Tibial nerve (tissue), 4 donors: ENCODE results near the gene PIGQ. TPM values are rescaled to one million over a fixed set of nuclear protein-coding genes. Genes with fewer than 3 reads are reported as not detected.

Experiments
- DNase-seq, 2 donors: peaks; one replicate each; pipeline ENCODE4 v3.0.0-alpha.2; 2019; ENCODE audit warnings: low spot score in 2 of 2
- H3K27ac ChIP-seq, 4 donors: fragments of 200-600 bp; sonication (generic) in 3 of 4; one replicate each; pipeline ENCODE4 v1.5.1; 2017 to 2019; ENCODE audit warnings: mild to moderate bottlenecking in 1 of 4
- H3K27me3 ChIP-seq, 2 donors: fragments of 200-600 bp; sonication (generic) in 1 of 2; one replicate each; pipeline versions ENCODE4 v1.5.1 to v1.6.0; 2017 to 2019
- H3K36me3 ChIP-seq, 3 donors: fragments of 200-600 bp; sonication (generic); one replicate each; pipeline ENCODE4 v1.5.1; 2018 to 2019
- H3K4me1 ChIP-seq, 4 donors: fragments of 200-600 bp; sonication (generic) in 3 of 4; one replicate each; pipeline ENCODE4 v1.5.1; 2017 to 2019
- H3K4me3 ChIP-seq, 4 donors: fragments of 200-600 bp; sonication (generic) in 3 of 4; one replicate each; pipeline ENCODE4 v1.5.1; 2017 to 2019; ENCODE audit warnings: mild to moderate bottlenecking in 1 of 4, moderate library complexity in 1 of 4
- H3K9me3 ChIP-seq, 4 donors: fragments of 200-600 bp; sonication (generic) in 3 of 4; one replicate each; pipeline ENCODE4 v1.5.1; 2017 to 2019
- CTCF ChIP-seq, 5 experiments: fragments of 200-600 bp in 3 of 5; fragments of 450-650 bp in 2 of 5; sonication (generic) in 3 of 5; IDR thresholded peaks; one replicate each; pipeline ENCODE4 v1.5.1; 2016 to 2019; ENCODE audit warnings: antibody characterized with exemption in 5 of 5, mild to moderate bottlenecking in 3 of 5, moderate library complexity in 2 of 5
- EP300 ChIP-seq, 2 donors: sonication (generic); formaldehyde crosslinking; IDR thresholded peaks; one replicate each; pipeline ENCODE4 v1.6.1; 2017; ENCODE audit warnings: antibody characterized with exemption in 2 of 2, mild to moderate bottlenecking in 1 of 2
- POLR2A ChIP-seq, 2 donors: fragments of 450-650 bp; IDR thresholded peaks; one replicate each; pipeline ENCODE4 v1.6.1; 2017; ENCODE audit warnings: antibody characterized with exemption in 2 of 2, mild to moderate bottlenecking in 2 of 2, moderate library complexity in 2 of 2
- WGBS, 2 donors: methylation state at CpG; one replicate each; pipeline ENCODE4 v1.1.5; 2018; 5-methylcytosine and 5-hydroxymethylcytosine counted together
- total RNA-seq, 4 donors: library from RNA; depleted of rRNA; stranded (reverse); fragments of >200 nt; gene quantifications; one replicate each; pipeline ENCODE4 v1.1.0, GENCODE V29; 2016

PIGQ gene
- total RNA-seq, 4 donors from 2014 or later = 49.2 to 89.6 (median 71.8) TPM

GRCh38 chr16:582614-583331, 13.0 kb downstream of the PIGQ start:
- H3K27ac ChIP-seq = peak overlapping the region in 1 of 4 donors; percentile 11
- H3K4me3 ChIP-seq = no peak overlapping the region
- H3K36me3 ChIP-seq = peaks cover 0 to 44% (median 0%) of the 10 kb centered on the region in 3 donors
- H3K27me3 ChIP-seq = no peaks in the 10 kb centered on the region
- TF ChIP-seq EP300 (IDR thresholded peaks at IDR 0.05) (no peak), POLR2A (IDR thresholded peaks at IDR 0.05) (no peak)
- no peak for DNase-seq
- 83 to 94% methylated on average over 10 to 15 of the region's 21 CpGs for WGBS, 2 donors
- H3K4me1 ChIP-seq = peaks cover 0 to 43% (median 7%) of the 10 kb centered on the region in 4 donors
- no peaks in the 10 kb centered on the region for H3K9me3 ChIP-seq

GRCh38 chr16:583470-583814, 13.7 kb downstream of the PIGQ start:
- Histone ChIP-seq H3K27me3 (no peaks in the 10 kb centered on the region), H3K27ac (peak overlapping the region in 1 of 4 donors; percentile 11), H3K4me1 (peaks cover 0 to 50% (median 14%) of the 10 kb centered on the region in 4 donors), H3K9me3 (no peaks in the 10 kb centered on the region), H3K36me3 (peaks cover 0 to 38% (median 0%) of the 10 kb centered on the region in 3 donors), H3K4me3 (no peak overlapping the region)
- WGBS, 2 donors = 28 to 44% methylated on average over 8 to 11 of the region's 16 CpGs
- no peak for TF ChIP-seq POLR2A (IDR thresholded peaks at IDR 0.05)
- no peak for TF ChIP-seq EP300 (IDR thresholded peaks at IDR 0.05)
- no peak for TF ChIP-seq CTCF (IDR thresholded peaks at IDR 0.05)
- no peak for DNase-seq

- Histone ChIP-seq H3K9me3 (no peaks in the 10 kb centered on the region), H3K27ac (no peak overlapping the region), H3K4me1 (peaks cover 0 to 45% (median 15%) of the 10 kb centered on the region in 4 donors), H3K4me3 (no peak overlapping the region), H3K36me3 (peaks cover 0 to 38% (median 0%) of the 10 kb centered on the region in 3 donors), H3K27me3 (no peaks in the 10 kb centered on the region)
- no peak for DNase-seq
- WGBS, 2 donors = 53 to 55% methylated on average over 16 to 28 of the region's 38 CpGs
- no peak for TF ChIP-seq POLR2A (IDR thresholded peaks at IDR 0.05)
- no peak for TF ChIP-seq EP300 (IDR thresholded peaks at IDR 0.05)
- no peak for TF ChIP-seq CTCF (IDR thresholded peaks at IDR 0.05)
Observed at GRCh38 chr16:583815-584591, 14.2 kb downstream of the PIGQ start.

- no peaks in the 10 kb centered on the region for H3K27me3 ChIP-seq
- WGBS, 2 donors = 8 to 14% methylated on average over 4 to 8 of the region's 10 CpGs
- H3K9me3 ChIP-seq = no peaks in the 10 kb centered on the region
- no peak overlapping the region for H3K27ac ChIP-seq
- TF ChIP-seq POLR2A (IDR thresholded peaks at IDR 0.05) (no peak), CTCF (IDR thresholded peaks at IDR 0.05) (peak in 1 of 5 experiments; percentile 23)
- no peak overlapping the region for H3K4me3 ChIP-seq
- H3K4me1 ChIP-seq = peaks cover 0 to 42% (median 15%) of the 10 kb centered on the region in 4 donors
- no peak for DNase-seq
- H3K36me3 ChIP-seq = peaks cover 0 to 32% (median 0%) of the 10 kb centered on the region in 3 donors
Observed at GRCh38 chr16:585351-585750, 15.6 kb downstream of the PIGQ start.

- WGBS, 2 donors = 40 to 45% methylated on average over 15 to 16 of the region's 16 CpGs
- H3K27me3 ChIP-seq = no peaks in the 10 kb centered on the region
- no peak overlapping the region for H3K27ac ChIP-seq
- no peak overlapping the region for H3K4me3 ChIP-seq
- DNase-seq = no peak
- H3K9me3 ChIP-seq = no peaks in the 10 kb centered on the region
- TF ChIP-seq EP300 (IDR thresholded peaks at IDR 0.05) = no peak
- TF ChIP-seq POLR2A (IDR thresholded peaks at IDR 0.05) = no peak
- TF ChIP-seq CTCF (IDR thresholded peaks at IDR 0.05) = no peak
- peaks cover 0 to 49% (median 22%) of the 10 kb centered on the region in 4 donors for H3K4me1 ChIP-seq
- H3K36me3 ChIP-seq = peaks cover 0 to 24% (median 0%) of the 10 kb centered on the region in 3 donors
Observed at GRCh38 chr16:586047-586644, 16.4 kb downstream of the PIGQ start.
